Fibroblast of gingiva (primary cell): ENCODE measurements around the gene FKBP2.

Experiments used
- DNase-seq: peaks from one replicate; pipeline ENCODE4 v3.0.0-alpha.2; 2011; ENCODE audit warnings: low read depth

FKBP2 gene

DNA sequence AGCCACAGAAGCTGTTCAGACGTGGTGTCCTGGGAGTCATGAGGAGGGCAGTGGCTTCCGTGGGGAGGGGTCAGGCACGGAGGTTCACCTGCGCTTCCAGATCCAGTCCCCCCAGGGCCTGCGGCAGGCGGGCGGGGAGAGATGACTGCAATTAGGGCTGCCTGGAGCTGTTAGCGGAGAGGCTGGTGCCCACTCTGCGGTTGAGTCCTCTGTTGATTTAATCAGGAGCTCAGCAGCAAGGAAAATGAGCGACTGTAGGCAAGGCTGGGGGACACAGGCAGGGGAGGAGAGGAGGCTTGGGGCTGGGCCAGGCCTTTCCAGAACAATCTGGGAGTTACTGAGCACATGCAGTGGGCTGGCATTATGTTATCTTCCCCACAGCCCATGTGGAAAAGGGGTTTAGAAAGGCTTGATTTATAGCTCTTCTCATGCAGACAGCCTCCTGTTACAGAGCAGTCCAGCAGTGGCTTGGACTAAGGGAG, 23.5 kb downstream of the FKBP2 start:
- DNase-seq = no peak

DNA sequence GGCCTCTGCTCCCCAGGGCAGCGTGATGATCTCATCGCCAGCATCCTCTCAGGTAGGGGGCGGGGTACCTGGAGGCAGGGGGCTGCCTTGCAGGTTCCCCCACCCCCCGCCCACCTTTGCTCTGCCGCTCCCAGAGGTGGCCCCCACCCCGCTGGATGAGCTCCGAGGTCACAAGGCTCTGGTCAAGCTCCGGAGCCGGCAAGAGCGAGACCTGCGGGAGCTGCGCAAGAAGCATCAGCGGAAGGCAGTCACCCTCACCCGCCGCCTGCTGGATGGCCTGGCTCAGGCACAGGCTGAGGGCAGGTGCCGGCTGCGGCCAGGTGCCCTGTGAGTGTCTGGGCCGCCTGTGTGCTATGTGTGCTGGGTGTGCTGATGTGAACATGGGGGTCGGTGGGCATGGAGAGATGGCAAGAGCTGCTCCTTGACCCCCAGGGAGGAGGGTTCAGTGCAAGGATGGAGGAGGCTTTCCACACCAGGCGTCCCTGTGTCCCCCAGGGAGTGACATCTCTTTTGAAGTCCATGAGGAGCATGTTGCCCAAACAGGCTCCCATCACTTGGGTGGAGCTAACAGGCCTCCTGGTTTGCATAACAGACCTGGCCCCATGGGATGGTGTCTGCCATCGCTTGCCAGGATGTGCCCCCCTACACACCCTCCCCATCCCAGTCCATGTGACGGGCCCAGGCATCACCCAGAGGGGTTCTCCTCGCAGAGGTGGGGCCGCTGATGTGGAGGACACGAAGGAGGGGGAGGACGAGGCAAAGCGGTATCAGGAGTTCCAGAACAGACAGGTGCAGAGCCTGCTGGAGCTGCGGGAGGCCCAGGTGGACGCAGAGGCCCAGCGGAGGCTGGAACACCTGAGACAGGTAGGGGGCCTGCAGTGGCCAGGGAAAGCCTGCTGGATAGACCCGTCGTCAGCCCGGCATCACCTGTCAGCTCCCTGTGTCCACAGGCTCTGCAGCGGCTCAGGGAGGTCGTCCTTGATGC, 24.6 kb downstream of the FKBP2 start:
- DNase-seq = no peak

DNA sequence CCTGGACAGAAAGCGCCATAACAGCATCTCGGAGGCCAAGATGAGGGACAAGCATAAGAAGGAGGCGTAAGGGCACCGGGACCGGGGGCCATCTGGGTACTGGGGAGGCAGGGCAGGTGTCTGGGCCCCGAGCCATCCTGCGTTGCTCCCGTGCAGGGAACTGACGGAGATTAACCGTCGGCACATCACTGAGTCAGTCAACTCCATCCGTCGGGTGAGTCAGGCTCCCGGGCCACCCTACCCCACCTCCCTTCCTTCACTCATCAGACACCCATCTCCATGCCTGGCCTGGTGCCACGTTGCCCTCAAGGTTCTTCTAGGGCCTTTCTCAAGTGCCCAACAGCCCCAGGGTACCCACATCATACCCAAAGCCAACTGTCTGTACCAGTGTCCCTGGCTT, 25.4 kb downstream of the FKBP2 start:
- no peak for DNase-seq

DNA sequence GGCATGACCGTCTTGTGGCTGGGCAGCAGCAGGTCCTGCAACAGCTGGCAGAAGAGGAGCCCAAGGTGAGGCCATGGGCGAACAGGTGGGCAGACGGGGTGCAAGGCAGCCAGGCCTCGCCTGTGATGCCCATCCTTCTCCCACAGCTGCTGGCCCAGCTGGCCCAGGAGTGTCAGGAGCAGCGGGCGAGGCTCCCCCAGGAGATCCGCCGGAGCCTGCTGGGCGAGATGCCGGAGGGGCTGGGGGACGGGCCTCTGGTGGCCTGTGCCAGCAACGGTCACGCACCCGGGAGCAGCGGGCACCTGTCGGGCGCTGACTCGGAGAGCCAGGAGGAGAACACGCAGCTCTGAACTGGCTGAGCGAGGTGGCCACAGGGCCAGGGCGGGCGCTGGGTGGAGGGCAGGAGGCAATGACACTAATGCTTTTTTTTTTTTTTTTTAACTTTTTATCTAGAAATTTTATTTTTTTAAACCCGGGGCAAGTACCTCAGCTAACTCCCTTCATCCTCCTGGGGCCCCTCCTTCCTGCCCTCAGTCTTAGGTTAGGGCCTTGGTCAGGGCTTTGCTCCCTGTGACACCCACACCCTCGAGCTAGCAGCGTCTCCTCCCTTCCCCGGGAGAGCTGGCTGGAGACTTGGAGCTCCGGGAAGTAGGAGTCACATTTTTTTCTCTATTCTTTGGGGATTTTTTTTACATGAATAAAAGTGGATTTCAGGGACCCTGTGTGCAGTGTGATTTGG, 26.5 kb downstream of the FKBP2 start:
- no peak for DNase-seq

DNA sequence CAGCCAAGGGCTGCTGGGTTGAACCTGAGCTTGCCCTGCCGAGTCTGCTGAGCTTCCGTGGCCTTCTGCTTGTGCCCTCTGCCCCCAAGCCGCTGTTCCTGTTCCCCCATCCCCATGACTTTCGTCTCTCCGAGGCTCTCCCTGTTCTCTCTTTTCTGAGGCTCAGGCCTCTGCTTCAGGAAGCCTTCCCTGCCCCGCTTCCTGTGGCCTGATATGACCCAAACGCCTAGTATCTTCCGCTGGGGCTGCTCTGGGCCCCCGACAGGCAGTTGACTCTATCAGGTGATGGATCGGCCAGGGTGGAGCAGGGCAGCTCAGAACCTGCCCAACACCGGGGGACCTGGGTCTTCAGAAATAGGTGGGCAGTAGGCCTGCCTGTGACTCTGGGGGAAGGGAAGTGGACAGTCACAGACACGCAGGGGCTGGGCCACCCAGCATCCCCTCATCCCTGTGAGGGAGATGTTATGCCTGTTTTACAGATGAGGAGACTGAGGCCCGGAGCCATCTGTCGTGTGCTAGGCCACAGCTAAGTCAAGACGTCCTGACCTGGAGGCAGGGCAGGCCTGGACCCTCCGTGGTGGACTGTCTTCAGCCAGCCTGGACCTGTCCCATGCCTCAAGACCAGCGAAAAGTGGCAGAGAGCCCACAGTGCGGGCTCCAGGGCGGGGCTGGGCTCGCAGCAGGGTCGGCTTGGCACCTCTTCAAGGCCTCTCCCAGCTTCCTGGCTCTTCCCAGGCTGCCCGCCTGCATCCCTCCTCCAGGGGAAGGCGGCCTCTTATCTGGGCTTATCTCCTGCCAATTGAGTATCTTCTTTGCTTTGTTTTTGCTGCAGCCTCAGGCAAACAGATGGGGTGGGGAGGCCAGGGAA, 27.4 kb downstream of the FKBP2 start:
- DNase-seq = peak; percentile 48

DNA sequence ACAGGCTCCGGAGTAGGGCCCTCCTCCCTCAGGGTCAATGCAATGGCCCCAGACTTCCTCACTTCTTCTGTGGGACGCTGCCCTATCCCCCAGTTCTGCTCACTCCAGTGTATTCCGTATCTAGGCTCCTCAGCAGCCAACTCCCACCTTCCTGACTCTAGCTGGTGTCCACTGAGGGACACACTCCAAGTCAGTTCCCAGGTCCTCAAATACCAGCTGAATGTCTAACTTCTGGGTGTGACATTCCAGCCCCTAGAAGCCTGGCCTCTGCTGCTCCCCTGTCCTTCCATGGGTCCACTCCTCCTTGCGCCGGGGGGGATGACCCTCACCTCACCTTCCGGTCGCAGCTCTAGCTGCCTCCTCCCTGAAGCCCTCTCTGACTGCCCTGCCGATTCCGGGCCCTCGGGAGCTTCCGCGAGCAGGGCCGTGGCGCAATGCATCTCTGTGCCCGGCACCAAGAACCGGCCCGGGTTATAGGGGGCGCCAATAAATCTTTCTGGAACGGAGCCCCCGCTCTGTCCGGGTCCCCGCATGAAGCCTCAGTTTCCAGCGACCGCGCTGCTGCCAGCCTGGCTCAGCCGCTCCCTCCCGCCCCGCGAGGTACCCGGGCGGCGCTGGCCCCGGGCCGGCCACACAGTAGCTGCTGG, 28.1 kb downstream of the FKBP2 start:
- DNase-seq = peak; percentile 63

DNA sequence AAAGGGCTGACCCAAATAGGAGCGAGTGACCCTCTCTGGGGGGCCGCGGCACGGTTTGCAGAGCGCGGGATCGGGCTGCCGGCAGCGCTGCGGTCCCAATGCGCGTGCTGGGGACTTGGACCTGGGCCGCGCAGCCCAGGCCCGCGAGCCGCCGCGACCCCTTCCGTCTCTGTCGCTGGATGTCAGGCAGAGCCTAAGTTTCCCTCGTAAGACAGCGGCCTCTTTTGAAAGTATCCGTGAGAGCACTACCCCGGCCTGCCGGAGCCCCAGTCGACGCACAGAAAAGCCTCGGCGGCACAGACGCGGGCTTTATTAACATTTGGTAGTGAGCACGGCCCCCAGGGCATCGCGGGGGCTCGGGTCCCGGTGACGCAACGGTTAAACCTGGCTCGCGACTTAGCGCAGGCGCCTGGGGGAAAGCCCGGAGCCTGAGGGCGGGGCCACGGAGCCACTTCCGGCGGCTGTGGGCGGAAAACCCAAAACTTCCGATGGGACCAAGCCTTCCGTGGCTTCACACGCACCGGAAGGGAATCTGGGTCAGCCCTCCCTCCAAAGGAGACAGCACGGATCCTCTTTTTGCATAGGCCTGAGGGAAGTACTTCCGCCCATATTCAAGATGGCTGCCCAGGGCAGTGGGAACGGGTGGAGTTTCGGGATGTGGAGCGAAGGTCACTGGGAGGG, 28.8 kb downstream of the FKBP2 start:
- DNase-seq = peak; percentile 100

DNA sequence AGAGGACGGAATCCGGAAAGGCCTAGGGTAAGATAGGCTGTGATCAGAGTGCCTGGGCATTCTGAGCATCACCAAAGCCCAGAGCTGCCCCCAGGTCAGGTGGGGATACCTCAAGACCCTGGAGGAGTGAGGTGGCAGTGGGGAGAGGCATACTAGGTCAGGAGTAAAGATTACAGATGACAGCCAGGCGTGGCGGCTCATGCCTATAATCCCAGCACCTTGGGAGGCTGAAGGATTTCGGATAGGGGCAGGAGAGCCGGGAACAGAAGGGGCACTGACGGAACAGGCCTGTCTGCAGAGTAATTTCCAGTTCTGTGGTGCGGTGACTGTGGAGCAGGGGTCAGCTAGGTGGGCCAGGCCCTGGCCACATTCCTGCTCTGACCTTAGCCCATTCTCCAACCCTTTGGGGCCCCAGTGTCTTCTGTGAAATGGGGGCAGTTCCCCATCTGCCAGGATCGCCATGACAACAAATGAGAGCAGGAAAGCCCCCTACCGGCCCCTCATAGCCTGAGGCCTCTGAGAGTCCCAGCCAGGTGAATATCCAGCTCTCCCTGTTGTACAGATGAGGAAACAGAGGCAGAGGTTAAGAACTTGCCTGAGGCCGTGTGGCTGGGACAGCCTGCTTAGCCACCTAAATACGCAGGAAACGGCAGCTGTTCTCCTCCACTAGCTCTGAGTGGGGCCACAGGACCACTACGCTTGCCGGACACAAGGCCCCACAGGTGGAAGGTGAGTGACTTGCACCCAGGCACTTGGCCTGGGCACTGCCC, 34.3 kb downstream of the FKBP2 start:
- DNase-seq = no peak

DNA sequence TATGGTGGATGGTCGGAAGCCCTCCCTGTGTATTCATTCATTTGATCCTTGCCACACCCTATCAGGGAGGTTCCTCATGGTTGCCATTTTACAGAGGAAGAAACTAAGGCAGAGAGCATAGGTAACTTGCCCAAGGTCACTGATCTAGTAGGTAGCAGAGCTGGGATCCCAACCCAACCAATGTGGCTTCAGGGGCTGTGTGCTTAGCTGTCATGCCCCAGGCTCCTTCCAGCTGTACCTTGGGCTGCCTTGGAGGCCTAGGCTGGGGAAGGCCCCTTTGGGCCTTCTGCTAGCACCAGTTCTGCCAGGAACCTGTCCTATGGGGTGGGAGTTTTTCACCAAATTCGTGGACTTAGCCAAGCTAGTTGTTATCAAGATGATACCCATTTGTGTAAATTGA, 34.9 kb downstream of the FKBP2 start:
- DNase-seq = no peak

DNA sequence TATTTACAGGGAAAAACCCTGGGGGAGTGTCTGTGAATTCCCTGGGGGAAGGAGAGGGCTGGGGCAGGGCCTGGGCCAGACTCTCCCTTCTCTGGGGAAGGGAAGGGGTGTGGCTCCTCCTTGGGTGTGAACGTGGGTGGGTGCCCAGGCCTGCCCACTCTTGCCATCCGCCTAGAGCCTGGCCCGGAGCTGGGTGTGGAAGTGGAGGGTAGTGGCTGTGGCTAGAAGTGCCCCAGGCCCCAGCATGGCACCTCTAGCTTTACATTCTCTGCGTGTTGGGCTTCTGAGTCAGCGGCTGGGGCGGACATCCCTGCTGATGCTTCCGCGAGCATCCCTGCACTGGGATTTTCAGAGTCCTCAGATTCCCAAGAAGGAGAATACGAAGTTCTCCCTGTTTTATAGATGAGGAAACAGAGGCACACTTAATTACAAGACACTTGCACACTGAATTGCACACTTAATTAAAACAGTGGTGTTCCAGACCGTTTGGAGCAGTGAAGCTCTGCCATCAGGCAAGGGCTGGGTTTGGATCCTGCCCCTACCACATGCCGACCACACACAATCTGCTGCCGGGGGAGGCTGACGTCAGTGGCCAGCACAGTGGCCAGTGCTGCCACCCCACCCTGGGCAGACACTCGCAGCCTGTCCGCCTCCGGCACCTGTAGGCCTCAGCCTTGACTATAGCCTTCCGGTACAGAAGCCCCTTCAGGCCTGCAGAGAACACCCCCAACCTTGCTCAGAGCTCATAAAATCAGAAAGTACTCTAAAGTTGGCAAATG, 35.9 kb downstream of the FKBP2 start:
- DNase-seq = peak; percentile 79

DNA sequence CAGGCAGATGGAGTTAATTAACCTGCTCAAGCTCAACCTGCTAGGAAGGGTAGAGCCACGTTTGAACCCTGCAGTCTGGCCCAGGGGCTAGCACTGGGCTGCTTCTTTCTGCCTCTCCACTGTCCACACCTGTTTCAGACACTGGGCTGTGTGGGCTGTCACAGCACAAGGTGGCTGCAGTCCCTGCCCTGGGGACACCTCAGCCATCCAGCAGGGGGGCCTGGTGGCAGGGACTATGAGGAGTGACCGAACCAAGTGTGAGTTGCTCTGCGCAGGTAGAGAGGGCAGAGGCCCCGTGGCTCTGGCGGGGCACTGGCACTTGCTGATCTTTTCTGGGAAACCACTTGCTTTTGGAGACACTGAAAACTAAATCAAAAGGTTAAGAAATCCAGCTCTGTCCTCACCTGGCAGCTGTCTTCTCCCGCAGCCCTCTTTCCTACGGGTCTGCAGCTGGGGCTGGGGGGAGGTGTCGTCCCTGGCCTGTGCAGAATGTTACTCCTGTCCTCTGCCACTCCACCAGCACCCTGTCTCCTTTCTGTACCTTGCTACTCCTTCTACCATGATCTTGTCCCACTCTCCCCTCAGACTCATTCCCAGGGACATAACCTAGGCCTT, 37.8 kb downstream of the FKBP2 start:
- no peak for DNase-seq

DNA sequence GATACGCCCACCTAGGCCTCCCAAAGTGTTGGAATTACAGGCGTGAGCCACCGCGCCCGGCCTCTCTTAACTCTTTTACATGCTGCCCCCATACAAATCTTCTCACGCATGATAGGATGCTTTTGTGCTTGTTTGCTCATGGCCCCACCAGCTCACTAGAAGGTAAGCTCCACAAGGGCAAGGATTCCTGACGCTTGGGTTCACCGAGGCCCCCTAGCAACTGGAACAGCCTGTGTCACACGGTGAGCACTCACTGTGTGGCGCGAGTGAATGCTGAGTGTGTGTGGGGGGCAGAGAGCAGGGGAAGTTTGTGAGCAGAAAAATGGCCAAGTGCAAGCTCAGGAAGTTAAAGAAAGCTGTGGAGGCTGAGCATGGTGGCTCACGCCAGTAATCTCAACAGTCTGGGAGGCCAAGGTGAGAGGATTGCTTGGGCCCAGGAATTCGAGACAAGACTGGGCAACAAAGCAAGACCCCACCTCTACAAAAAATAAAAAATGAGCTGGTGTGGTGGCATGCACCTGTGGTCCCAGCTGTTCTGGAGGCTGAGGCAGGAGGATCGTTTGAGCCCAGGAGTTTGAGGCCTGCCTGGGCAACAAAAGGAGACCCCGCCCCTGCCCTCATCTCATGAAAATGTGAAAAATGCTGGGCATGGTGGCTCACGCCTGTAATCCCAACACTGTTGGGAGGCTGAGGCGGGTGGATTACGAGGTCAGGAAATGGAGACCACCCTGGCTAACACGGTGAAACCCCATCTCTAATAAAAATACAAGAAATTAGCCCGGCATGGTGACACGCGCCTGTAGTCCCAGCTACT, 41.3 kb downstream of the FKBP2 start:
- DNase-seq = no peak

DNA sequence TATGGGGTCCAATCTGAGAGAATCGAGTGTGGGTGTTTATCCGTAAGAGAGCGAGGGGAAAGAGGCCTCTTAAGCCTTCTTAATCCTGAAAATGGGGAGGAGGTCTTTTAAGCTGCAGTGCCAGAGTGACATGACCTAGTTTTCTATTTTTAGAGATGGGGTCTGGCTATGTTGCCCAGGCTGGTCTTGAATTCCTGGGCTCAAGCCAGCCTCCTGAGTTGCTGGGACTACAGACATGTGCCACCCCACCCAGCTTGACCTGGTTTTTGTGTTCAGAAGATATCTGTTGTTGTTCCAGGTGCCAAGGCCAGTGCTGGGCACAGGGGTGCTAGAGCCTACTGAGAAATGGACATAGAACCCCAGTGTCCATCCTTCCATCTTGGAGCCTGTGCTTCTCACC, 42.2 kb downstream of the FKBP2 start:
- no peak for DNase-seq

DNA sequence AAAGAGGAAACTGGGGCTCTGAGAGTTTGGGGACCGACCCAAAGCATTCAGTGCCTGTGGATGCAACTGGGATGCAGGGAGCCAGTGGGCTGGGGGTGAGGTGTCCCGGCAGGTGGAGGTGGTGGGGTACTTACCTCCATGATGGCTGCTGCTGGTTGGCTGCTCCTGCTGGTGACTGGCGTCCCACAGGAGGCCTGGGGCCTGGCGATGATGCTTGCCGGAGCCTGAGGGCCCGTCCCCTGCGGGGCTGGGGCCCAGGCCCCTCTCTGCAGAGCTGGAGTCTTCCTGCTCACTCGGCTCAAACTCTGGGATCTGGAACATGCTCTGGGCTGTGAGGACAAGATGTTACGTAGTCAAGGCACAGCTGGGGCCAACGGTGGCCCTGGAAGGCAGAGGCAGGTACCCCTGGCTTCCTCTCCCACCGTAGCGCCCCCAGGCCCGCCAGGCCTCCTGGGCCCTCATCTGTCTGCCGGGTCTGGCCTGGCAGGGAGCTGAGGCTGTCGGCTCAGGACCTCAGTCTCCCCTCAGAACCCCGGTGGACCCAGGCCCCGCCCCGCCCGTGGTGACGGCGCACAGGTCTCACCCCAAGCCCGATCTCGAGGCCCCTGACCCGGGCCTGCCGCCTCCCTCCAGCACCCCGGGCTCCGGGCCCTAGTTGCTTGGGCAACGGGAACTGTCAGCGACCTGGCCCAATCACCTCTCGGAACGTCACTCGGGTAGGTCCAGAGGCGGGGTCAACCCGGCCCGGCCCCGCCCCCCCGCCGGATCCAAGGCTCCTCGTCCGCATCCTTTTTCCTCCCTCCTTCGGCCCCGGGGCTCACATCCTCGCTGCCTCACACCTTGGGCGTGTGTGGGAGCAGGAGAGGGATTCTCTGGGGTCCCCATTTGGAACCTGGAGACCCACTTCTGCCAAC, 43.4 kb downstream of the FKBP2 start, which contains the start of gene BAD:
Gene BAD, minus strand, starts transcription at position 618 of the 914 bp plus-strand sequence. Its CDS starts 297 bp downstream, at position 321.
- peak; percentile 88 for DNase-seq

DNA sequence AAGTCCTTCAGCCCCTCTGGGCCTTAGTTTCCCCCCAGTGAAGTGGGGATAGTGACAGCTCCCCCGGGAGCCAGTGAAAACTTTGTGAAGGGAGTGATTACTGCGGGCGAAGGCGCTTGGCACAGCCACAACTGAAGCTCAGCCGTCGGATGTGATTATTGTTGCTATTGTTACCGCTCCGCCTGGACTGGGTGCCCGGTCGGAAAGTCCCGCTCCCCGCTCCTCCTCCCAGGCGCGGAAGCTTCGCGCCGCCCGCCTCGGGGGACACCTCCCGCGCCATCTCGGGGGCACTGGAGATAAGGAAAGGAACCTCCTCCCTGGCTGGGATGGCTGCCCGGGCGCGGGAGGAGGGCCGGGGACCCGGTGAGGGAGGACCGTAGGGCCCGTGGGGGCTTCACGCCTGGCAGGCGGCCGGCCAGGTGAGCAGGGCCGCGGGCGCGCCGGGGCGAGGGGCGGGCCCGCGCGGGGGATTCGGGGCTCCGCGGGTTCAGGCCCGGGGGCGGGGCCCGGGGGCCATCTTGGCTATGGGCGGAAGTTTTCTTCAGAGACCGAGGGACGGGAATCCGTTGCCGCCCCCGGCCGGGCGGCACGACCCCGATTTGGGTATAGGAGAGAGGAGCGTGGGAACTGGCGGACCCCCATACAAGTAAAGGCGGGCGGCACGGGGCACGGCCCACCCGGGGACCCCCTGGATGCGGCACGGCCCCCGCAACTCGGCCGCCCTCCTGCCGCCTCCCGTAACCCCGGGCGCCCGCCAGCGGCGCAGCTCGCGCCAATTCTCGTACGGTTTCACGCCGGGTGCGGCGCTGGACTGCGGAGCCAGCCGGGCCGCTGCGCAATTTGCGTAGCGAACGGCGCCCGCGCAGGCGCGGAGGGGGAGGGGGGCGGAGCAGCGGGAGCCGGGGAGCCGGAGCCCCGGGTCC, 44.3 kb downstream of the FKBP2 start, which contains the start of gene GPR137:
Gene GPR137, plus strand, starts transcription at position 887 of the 923 bp plus-strand sequence. CDS start 677 bp downstream, outside the sequence.
- peak; percentile 59 for DNase-seq
